Fibroblast of skin of abdomen (primary cell): ENCODE data around the gene SNX12. TPM values are rescaled to one million over a fixed set of nuclear protein-coding genes. Genes with fewer than 3 reads are reported as not detected.
A peak's percentile ranks its signal among the peaks of the same experiment; 100 is the strongest.

Source experiments
- DNase-seq: peaks from one replicate; pipeline ENCODE4 v3.0.0-alpha.2; 2013
- polyA plus RNA-seq, 2 experiments: library from polyadenylated mRNA; unstranded; fragments of 120-200 nt; gene quantifications; one replicate each; pipeline ENCODE4 v1.2.1, GENCODE V29; 2013; ENCODE audit not compliant: insufficient read length in 2 of 2

SNX12 gene
- 63.9 TPM for polyA plus RNA-seq (2013, experiment 1 of 2; ENCODE audit: insufficient read length)
- 64.1 TPM for polyA plus RNA-seq (2013, experiment 2 of 2; ENCODE audit: insufficient read length)

- peak; percentile 96 for DNase-seq
These were observed at the start of gene SNX12 for GRCh38 chrX:71068044-71068918. TSS of gene SNX12 (minus strand) at chrX:71068334. CDS start at chrX:71068306, 28 bp downstream.

DNA sequence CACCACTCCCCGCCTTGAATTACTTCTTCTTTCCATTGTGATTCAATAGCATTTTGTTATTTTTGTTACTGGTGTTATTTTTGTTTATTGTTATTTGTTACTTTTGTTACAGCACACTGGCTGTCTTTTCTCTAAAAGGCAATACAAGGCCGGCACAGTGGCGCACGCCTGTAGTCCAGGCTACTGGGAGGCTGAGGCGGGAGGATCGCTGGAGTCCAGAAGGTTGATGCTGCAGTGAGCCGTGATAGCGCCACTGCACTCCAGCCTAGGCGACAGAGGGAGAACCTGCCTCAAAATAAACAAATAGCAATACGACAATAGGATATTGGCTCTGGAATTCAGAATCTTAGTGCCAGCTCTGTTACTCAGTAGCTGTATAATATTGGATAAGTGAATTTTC, 49.2 kb upstream of the SNX12 start:
- DNase-seq, result no peak

- DNase-seq, result no peak
These were observed 43.8 kb upstream of the SNX12 start for GRCh38 chrX:71111921-71112431.

DNA sequence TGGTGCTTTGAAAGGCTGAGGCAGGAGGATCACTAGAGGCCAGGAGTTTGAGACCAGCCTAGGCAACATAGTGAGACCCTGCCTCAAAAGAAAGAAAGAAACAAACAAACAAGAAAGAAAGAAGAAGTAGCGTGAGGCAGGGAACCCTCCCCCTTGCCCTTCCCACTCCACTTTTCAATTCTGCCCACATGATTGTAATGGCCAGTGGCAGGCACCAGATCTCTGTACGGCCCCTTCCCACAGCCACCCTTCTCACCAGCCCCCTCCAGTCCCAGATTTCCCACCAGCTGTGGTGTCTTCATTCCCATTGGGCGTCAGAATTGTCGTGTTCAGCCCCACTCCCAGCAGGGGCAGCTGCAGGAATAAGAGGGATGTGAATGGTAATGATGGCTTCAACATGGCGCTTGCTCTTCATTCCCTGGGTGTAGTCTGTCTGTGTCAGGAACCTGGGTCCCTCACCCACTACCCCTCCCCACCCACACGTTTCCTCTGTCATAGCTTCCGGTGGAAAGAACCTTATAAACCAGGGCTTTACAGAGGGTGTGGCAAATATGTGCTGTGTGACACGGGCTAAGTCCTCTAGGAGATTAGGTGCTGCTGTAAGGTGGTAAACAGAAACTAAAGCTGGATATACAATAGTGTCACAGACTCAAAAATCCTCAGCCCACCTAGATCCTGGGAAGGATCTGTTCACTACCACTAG, 43.2 kb upstream of the SNX12 start, which contains the start of gene IL2RG:
TSS of gene IL2RG (minus strand) at position 437 of the 703 bp plus-strand sequence. CDS start at position 399, 38 bp downstream.
- no peak for DNase-seq

GRCh38 chrX:71109051-71109450, 40.9 kb upstream of the SNX12 start:
- DNase-seq, result no peak

DNA sequence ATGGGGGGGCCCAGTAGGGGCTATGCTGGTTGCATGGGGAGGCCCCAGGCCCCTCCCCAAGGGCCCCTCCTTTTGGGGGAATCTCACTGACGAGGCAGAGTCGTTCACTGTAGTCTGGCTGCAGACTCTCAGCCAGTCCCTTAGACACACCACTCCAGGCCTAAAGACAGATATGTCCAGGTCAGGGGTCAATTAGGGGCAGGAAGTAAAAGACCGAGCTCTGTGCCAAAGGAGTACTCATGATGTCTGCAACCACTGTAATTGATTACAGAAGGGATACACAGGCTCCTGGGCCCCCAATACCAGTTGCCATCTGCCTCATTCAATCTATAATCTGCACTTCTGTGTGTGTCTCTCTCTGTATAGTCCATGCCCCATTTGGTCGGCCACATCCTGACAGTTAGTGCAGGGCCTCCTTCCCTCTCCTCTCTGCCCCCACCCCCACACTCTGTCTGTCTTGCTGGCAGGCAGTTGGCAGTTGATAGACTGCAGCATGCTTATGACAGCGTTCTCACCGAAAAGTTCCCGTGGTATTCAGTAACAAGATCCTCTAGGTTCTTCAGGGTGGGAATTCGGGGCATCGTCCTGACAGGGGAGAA, 39.7 kb upstream of the SNX12 start:
- no peak for DNase-seq

DNA sequence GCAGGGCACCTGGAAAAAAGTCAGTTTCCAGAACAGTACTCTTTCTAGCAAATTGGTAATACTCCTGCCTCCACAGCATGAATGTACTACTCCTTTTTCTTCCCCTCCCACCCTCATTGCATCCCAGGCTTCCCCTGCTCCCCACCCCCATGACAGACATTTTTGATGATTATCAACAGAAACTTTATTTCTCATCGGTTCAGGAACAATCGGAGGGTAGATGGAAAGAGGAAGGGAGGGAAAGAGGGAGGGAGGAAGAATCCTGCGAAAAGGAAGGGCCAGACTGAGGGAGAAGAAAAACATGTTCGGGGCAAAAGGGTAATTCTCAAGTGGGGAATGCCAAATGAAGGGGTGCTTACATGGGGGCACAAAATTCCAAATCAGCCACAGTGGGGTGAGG, 39.1 kb upstream of the SNX12 start:
- DNase-seq, result no peak

DNA sequence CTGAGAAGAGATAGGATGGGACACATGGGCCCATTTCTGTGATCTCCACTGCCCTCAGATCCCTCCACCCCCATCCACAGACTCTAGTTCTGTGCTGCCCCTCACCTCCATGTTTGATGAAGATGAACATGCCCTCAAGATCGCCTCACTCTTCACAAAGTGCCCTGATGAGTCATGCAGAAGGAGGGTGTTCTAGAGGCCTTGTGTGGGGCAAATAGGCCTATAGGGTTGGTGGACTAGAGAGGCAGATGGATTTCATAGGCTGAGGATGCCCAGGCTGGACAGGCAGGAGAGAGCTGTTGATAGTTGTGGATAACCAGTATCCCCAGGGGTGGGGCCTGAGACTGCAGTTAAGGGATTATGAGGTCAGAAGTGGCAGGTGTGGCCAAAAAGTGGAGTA, 38.3 kb upstream of the SNX12 start, which contains the start of gene CXorf65:
TSS of gene CXorf65 (minus strand) at position 314 of the 400 bp plus-strand sequence. CDS start at position 130, 184 bp downstream.
- DNase-seq, result no peak

GRCh38 chrX:71105628-71106027, 37.5 kb upstream of the SNX12 start:
- DNase-seq, result no peak

- no peak for DNase-seq
These were observed 35.2 kb upstream of the SNX12 start for GRCh38 chrX:71103110-71103983.

DNA sequence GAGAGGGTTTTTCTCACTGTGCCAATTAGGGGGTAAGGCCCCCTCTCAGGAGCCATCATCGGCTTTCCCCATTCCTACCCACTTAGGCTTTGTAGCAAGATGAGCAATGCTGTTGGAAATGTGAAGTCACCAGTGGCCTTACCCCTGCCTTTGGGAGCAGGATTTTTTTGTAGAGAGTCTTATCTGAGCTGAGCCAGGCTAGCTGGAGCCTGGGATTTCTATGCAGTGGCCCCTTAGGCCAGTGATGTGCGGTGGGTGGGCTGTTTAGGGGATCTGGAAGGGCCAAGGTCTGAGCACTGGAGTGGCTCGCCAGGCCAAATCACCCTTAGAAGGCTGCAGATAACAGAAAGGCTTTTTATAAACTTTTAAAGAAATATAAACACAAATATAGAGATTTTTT, 34.2 kb upstream of the SNX12 start:
- no peak for DNase-seq

DNA sequence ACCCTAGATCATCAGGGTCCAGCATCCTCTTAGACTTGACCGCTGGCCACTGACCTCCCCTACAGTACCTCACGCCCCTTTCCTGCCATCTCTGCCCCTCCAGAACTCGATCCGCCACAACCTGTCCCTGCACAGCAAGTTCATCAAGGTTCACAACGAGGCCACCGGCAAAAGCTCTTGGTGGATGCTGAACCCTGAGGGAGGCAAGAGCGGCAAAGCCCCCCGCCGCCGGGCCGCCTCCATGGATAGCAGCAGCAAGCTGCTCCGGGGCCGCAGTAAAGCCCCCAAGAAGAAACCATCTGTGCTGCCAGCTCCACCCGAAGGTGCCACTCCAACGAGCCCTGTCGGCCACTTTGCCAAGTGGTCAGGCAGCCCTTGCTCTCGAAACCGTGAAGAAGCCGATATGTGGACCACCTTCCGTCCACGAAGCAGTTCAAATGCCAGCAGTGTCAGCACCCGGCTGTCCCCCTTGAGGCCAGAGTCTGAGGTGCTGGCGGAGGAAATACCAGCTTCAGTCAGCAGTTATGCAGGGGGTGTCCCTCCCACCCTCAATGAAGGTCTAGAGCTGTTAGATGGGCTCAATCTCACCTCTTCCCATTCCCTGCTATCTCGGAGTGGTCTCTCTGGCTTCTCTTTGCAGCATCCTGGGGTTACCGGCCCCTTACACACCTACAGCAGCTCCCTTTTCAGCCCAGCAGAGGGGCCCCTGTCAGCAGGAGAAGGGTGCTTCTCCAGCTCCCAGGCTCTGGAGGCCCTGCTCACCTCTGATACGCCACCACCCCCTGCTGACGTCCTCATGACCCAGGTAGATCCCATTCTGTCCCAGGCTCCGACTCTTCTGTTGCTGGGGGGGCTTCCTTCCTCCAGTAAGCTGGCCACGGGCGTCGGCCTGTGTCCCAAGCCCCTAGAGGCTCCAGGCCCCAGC, 32.7 kb upstream of the SNX12 start:
- no peak for DNase-seq

- no peak for DNase-seq
These were observed 31.6 kb upstream of the SNX12 start for GRCh38 chrX:71099736-71100135.

DNA sequence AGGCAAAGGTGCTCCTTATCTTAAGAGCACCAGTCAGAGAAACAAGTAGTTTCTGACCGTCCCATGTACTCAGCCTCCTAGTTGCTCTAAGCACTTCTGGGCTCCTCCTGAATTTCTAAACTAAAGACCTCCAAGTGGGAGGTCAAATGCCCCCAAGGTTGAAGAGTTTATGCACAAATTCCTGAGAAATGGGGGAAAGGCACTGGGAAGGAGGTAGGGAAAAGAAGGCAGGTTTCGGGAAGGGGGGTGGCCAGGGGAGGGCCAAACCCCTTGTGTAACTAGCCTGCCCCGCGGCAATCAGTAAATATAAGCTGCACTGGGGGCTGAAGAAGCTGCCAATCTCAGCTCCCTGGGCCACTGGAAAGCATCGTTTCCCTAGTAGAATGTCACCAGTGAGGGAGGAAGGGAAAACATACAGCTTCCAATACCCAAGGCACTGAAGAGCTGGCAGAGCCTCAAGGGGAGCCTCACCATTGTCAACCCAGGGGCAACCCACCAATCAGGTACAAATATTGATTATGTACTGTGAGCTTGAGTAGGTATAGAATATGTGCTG, 30.9 kb upstream of the SNX12 start:
- DNase-seq, result no peak

- peak; percentile 38 for DNase-seq
These were observed 30.2 kb upstream of the SNX12 start for GRCh38 chrX:71098302-71098701.

- no peak for DNase-seq
These were observed 28.6 kb upstream of the SNX12 start for GRCh38 chrX:71096760-71097032.

- DNase-seq, result no peak
These were observed 28.0 kb upstream of the SNX12 start for GRCh38 chrX:71095981-71096759.

- peak; percentile 84 for DNase-seq
These were observed 27.4 kb upstream of the SNX12 start, which contains the start of gene FOXO4 for GRCh38 chrX:71095555-71095980. TSS of gene FOXO4 (plus strand) at chrX:71095851. CDS start at chrX:71096529, 678 bp downstream.

- no peak for DNase-seq
These were observed 26.9 kb upstream of the SNX12 start for GRCh38 chrX:71095033-71095432.

- no peak for DNase-seq
These were observed 23.1 kb upstream of the SNX12 start for GRCh38 chrX:71091263-71091662.
